Measurements from ENCODE around the gene RARRES2. TPM values are rescaled to one million over a fixed set of nuclear protein-coding genes. Genes with fewer than 3 reads are reported as not detected.

Gene RARRES2
- total RNA-seq, 2 donors from 2014 or later: 245 to 400 TPM

- peaks cover 73% of the 10 kb centered on the region for H3K4me1 ChIP-seq
- intact Hi-C loops (cut with DNase I): no loop called here
- no peaks in the 10 kb centered on the region for H3K9me3 ChIP-seq
- H3K4me3 ChIP-seq: no peak overlapping the region
- DNase-seq: no peak
- no peaks in the 10 kb centered on the region for H3K27me3 ChIP-seq
- peaks cover 0 to 2% of the 10 kb centered on the region in 2 donors for H3K36me3 ChIP-seq (replicated peaks in 1 of 2; ENCODE audit: insufficient read depth in 1 of 2, low read depth in 2 of 2)
- WGBS, 2 donors: 22 to 35% methylated on average over 3 of the region's 3 CpGs
- no peak for ATAC-seq
- peak overlapping the region in 3 of 4 donors; percentile 93 to 98 (median 97) for H3K27ac ChIP-seq
- no peak for TF ChIP-seq POLR2A (IDR thresholded peaks at IDR 0.05)
- TF ChIP-seq, protein P1, sequence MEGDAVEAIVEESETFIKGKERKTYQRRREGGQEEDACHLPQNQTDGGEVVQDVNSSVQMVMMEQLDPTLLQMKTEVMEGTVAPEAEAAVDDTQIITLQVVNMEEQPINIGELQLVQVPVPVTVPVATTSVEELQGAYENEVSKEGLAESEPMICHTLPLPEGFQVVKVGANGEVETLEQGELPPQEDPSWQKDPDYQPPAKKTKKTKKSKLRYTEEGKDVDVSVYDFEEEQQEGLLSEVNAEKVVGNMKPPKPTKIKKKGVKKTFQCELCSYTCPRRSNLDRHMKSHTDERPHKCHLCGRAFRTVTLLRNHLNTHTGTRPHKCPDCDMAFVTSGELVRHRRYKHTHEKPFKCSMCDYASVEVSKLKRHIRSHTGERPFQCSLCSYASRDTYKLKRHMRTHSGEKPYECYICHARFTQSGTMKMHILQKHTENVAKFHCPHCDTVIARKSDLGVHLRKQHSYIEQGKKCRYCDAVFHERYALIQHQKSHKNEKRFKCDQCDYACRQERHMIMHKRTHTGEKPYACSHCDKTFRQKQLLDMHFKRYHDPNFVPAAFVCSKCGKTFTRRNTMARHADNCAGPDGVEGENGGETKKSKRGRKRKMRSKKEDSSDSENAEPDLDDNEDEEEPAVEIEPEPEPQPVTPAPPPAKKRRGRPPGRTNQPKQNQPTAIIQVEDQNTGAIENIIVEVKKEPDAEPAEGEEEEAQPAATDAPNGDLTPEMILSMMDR (IDR thresholded peaks at IDR 0.05): no peak
Observed at GRCh38 chr7:150377196-150377595, 35.8 kb upstream of the RARRES2 start.

DNA sequence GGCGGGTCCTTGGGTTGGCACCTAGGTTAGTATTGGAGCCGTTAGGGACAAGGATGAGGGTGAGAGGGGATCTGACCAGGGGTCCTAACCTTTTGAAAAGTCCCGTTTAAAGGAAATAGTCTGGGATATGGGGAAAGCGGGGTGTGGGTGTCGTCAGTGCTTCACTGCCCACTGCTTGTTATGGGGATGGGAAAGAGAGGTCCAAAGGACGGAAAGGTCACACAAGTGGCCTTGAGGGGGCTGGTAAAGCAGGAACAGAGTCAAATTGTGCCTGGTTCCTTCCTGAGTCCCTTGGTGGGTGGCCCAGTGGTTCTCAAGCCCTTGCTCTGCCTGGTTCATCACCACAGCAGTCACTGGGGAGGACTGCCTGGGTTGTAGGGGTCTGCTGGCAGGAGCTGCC is 35.1 kb upstream of the RARRES2 start:
- DNase-seq: no peak
- H3K4me3 ChIP-seq: no peak overlapping the region
- ATAC-seq: no peak
- TF ChIP-seq, protein P1 (IDR thresholded peaks at IDR 0.05): no peak
- TF ChIP-seq POLR2A (IDR thresholded peaks at IDR 0.05): no peak
- 68 to 70% methylated on average over 6 of the region's 6 CpGs for WGBS, 2 donors
- H3K27ac ChIP-seq: peak overlapping the region in 2 of 4 donors; percentile 97 to 98
- no peaks in the 10 kb centered on the region for H3K27me3 ChIP-seq
- intact Hi-C loops (cut with DNase I): no loop called here
- peaks cover 0 to 2% of the 10 kb centered on the region in 2 donors for H3K36me3 ChIP-seq (replicated peaks in 1 of 2; ENCODE audit: insufficient read depth in 1 of 2, low read depth in 2 of 2)
- peaks cover 75% of the 10 kb centered on the region for H3K4me1 ChIP-seq
- H3K9me3 ChIP-seq: no peaks in the 10 kb centered on the region

GRCh38 chr7:150375662-150376521 is 34.5 kb upstream of the RARRES2 start:
- Histone ChIP-seq H3K9me3 (no peaks in the 10 kb centered on the region), H3K4me1 (peaks cover 78% of the 10 kb centered on the region), H3K27ac (peak overlapping the region in 2 of 4 donors; percentile 97 to 98), H3K27me3 (no peaks in the 10 kb centered on the region), H3K36me3 (replicated peaks in 1 of 2; ENCODE audit: insufficient read depth in 1 of 2, low read depth in 2 of 2) (peaks cover 0 to 2% of the 10 kb centered on the region in 2 donors), H3K4me3 (no peak overlapping the region)
- ATAC-seq: no peak
- intact Hi-C loops (cut with DNase I): no loop called here
- WGBS, 2 donors: 66 to 67% methylated on average over 10 of the region's 10 CpGs
- no peak for TF ChIP-seq POLR2A (IDR thresholded peaks at IDR 0.05)
- TF ChIP-seq, protein P1 (IDR thresholded peaks at IDR 0.05): no peak
- DNase-seq: no peak

GRCh38 chr7:150374472-150374871 is 33.0 kb upstream of the RARRES2 start:
- no peak for ATAC-seq
- DNase-seq: no peak
- H3K36me3 ChIP-seq (replicated peaks in 1 of 2; ENCODE audit: insufficient read depth in 1 of 2, low read depth in 2 of 2): peaks cover 0 to 2% of the 10 kb centered on the region in 2 donors
- H3K27me3 ChIP-seq: no peaks in the 10 kb centered on the region
- no peaks in the 10 kb centered on the region for H3K9me3 ChIP-seq
- WGBS, 2 donors: 86 to 91% methylated on average over 5 of the region's 5 CpGs
- intact Hi-C loops (cut with DNase I): no loop called here
- TF ChIP-seq POLR2A (IDR thresholded peaks at IDR 0.05): no peak
- TF ChIP-seq, protein P1 (IDR thresholded peaks at IDR 0.05): no peak
- peaks cover 80% of the 10 kb centered on the region for H3K4me1 ChIP-seq
- H3K27ac ChIP-seq: no peak overlapping the region
- no peak overlapping the region for H3K4me3 ChIP-seq
